Karpas-422 (cell line): ENCODE results near the gene TLE5. TPM values are rescaled to one million over a fixed set of nuclear protein-coding genes. Genes with fewer than 3 reads are reported as not detected.

Source experiments
- DNase-seq: peaks from one replicate; pipeline ENCODE4 v3.0.0-alpha.2; 2015
- H2AFZ ChIP-seq: fragments of 200-600 bp; sonication (generic); 2 replicates; pipeline ENCODE4 v1.6.1; 2014; ENCODE audit warnings: antibody characterized with exemption, low read length, mixed read lengths
- H3K27ac ChIP-seq: fragments of 200-600 bp; sonication (generic); 2 replicates; pipeline ENCODE4 v1.5.1; 2014; ENCODE audit warnings: mild to moderate bottlenecking, low read length, moderate library complexity
- H3K27me3 ChIP-seq: fragments of 200-600 bp; sonication (generic); 2 replicates; pipeline ENCODE4 v1.6.1; 2014; ENCODE audit warnings: low read length, mixed read lengths
- H3K36me3 ChIP-seq: fragments of 200-600 bp; sonication (generic); 2 replicates; pipeline ENCODE4 v1.6.1; 2014; ENCODE audit warnings: low read length, mixed read lengths; ENCODE audit not compliant: insufficient read depth
- H3K4me1 ChIP-seq: fragments of 200-600 bp; sonication (generic); 2 replicates; pipeline ENCODE4 v1.6.1; 2014; ENCODE audit warnings: mild to moderate bottlenecking, low read length, mixed read lengths
- H3K4me2 ChIP-seq: fragments of 200-600 bp; sonication (generic); 2 replicates; pipeline ENCODE4 v1.6.1; 2014; ENCODE audit warnings: low read length, low read depth, mild to moderate bottlenecking; ENCODE audit not compliant: poor library complexity, severe bottlenecking
- H3K4me3 ChIP-seq: fragments of 200-600 bp; sonication (generic); 2 replicates; pipeline ENCODE4 v1.5.1; 2014; ENCODE audit warnings: mild to moderate bottlenecking, antibody characterized with exemption, low read length, mixed read lengths
- H3K79me2 ChIP-seq: fragments of 200-600 bp; sonication (generic); 2 replicates; pipeline ENCODE4 v1.6.1; 2014; ENCODE audit warnings: mild to moderate bottlenecking, low read length, mixed read lengths
- H3K9ac ChIP-seq: fragments of 200-600 bp; sonication (generic); 2 replicates; pipeline ENCODE4 v1.6.0; 2014; ENCODE audit warnings: low read length
- H3K9me2 ChIP-seq: fragments of 200-600 bp; sonication (generic), shearing (Covaris generic); replicated peaks from 2 replicates; pipeline ENCODE4 v1.6.0; 2014; ENCODE audit warnings: mild to moderate bottlenecking, low read length, moderate library complexity; ENCODE audit not compliant: insufficient read depth
- H3K9me3 ChIP-seq: fragments of 300-700, 200-600 bp; sonication (generic); 2 replicates; pipeline ENCODE4 v1.6.1; 2014; ENCODE audit warnings: low read length, mixed read lengths
- H4K20me1 ChIP-seq: fragments of 200-600 bp; sonication (generic); 2 replicates; pipeline ENCODE4 v1.6.1; 2014; ENCODE audit warnings: mild to moderate bottlenecking, antibody characterized with exemption, low read length, low read depth; ENCODE audit not compliant: insufficient read depth
- total RNA-seq: library from RNA; depleted of rRNA; stranded (reverse); fragments of >200 nt; shearing (Covaris generic); gene quantifications from 2 replicates; pipeline ENCODE4 v1.2.3, GENCODE V29; 2014; ENCODE audit warnings: low replicate concordance

The TLE5 gene
- total RNA-seq, 1 experiment from 2014 or later = 146 TPM

DNA sequence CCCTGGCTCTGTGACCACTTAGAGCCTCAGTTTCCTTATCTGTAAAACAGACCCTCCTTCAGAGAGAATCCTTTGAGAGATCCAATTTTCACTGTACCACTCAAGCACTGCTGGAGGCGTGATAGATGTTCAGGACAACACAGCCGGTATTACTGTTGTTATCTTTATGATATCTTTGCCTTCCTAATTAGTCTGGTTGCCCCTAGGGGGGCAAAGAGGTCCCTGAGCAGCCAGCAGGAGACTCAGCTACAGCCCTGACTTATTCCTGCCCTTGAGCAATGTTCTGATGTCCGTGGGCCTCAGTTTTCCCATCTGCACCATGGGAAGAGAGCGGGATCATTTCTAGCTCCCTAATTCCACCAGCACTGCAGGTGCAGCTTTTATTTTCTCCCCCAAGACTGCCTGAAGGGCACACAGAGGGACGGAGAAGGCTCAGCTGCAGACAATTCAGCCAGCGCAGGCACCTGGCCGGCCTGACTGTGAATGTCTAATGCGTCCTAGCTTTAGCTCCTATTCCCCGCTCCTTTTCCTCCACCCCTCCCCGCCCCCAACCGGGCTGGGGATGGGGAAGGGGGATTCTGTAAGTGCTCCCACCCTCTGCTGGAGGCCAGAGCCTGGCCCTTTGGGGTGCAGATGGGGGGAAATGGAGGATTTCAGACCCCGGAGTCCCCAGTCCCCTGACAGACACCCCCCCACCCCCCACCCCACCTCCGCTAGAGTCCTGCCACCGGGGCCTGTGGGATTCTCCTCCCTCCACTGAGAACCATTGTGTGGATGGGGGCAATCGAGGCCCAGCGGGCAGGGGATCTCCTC, 16.2 kb downstream of the TLE5 start:
- Histone ChIP-seq H3K79me2 (no peaks in the 10 kb centered on the region), H3K9me3 (no peaks in the 10 kb centered on the region), H3K4me1 (peaks cover 7% of the 10 kb centered on the region), H3K27me3 (no peaks in the 10 kb centered on the region), H3K4me3 (no peak overlapping the region), H4K20me1 (no peaks in the 10 kb centered on the region; the same call in 1 of the 2 replicates), H2AFZ (no peak overlapping the region), H3K9ac (no peak overlapping the region), H3K27ac (no peak overlapping the region), H3K9me2 (no peaks in the 10 kb centered on the region), H3K4me2 (no peak overlapping the region), H3K36me3 (no peaks in the 10 kb centered on the region)
- no peak for DNase-seq

GRCh38 chr19:3045191-3045590, 17.1 kb downstream of the TLE5 start:
- Histone ChIP-seq H3K9me3 (no peaks in the 10 kb centered on the region), H3K79me2 (no peaks in the 10 kb centered on the region), H3K27ac (no peak overlapping the region), H3K9ac (no peak overlapping the region), H3K9me2 (no peaks in the 10 kb centered on the region), H3K36me3 (no peaks in the 10 kb centered on the region), H3K4me2 (no peak overlapping the region), H3K4me3 (no peak overlapping the region), H3K4me1 (peaks cover 7% of the 10 kb centered on the region), H4K20me1 (no peaks in the 10 kb centered on the region), H2AFZ (no peak overlapping the region), H3K27me3 (no peaks in the 10 kb centered on the region)
- DNase-seq = no peak

- no peak for DNase-seq
- Histone ChIP-seq H3K4me3 (no peak overlapping the region), H3K4me2 (no peak overlapping the region), H3K79me2 (no peaks in the 10 kb centered on the region), H3K27ac (no peak overlapping the region), H3K9ac (no peak overlapping the region), H3K4me1 (peaks cover 7% of the 10 kb centered on the region), H3K27me3 (no peaks in the 10 kb centered on the region), H4K20me1 (no peaks in the 10 kb centered on the region), H3K9me2 (no peaks in the 10 kb centered on the region), H2AFZ (no peak overlapping the region), H3K36me3 (no peaks in the 10 kb centered on the region), H3K9me3 (no peaks in the 10 kb centered on the region)
Observed at GRCh38 chr19:3042621-3043267, 19.6 kb downstream of the TLE5 start.

DNA sequence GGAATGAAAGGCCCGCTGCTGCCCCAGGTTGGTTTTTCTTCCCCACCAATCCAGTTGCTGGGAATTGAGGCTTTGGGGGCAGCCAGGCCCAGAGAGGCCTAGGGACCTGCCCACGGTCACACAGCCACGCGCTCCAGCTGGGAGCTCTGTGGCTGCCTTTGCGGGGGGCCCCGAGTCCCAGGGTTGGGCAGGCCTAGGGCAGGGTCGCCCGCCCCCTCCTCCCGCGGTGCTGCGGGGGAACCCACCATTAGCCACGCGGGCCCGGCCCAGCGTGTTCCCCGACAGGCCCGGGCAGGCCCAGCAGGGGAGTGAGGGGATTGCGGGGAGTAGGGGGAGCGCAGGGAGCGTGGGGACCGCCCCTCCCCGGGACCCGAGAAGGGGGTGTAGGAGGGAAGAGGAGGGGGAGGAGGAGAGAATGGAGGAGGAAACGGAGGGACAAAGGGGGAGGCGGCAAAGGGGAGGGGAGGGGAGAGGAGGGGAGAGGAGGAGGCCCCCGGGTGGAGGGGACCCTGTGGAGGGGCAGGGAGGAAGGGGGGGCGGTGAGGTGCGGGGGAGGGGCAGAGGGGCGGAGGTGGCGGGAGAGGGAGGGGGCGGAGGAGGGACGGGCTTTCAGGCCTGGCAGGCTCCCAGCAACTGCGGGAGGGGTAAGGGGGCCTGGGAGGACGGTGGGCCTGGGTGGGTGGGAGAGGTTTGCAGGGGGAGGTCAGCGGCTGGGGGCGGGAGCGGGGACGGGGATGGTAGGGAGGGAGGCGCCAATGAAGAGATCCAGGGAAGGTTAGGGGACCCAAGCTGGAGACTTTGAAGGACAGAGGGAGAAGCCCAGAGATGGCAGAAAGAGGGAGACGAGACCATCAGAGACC, 20.3 kb downstream of the TLE5 start:
- Histone ChIP-seq H3K27ac (no peak overlapping the region), H3K27me3 (no peaks in the 10 kb centered on the region), H4K20me1 (no peaks in the 10 kb centered on the region), H3K4me3 (no peak overlapping the region), H3K9me2 (no peaks in the 10 kb centered on the region), H3K9ac (no peak overlapping the region), H3K9me3 (no peaks in the 10 kb centered on the region), H3K79me2 (no peaks in the 10 kb centered on the region), H3K4me2 (no peak overlapping the region), H3K4me1 (peaks cover 7% of the 10 kb centered on the region), H2AFZ (no peak overlapping the region), H3K36me3 (no peaks in the 10 kb centered on the region)
- DNase-seq = no peak

DNA sequence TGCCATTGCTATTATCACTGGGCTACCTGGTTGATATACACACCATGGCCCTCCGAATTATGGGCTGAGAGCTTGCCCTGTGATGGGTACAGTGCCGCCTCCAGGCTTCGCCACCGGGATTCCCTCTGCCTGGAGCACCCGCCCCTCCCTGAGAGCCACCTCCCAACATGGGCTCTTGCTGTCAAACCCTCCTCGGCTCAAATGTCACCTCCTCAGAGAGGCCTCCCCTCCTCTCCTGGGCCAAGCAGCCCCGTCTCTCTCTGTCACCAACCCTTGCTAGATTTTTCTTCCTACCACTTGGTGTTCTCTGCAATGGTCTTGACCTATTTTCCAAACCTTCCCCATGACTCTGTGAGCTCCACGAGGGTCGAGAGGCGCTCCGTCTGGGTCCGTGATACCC, 21.0 kb downstream of the TLE5 start:
- Histone ChIP-seq H3K27me3 (no peaks in the 10 kb centered on the region), H3K4me3 (no peak overlapping the region), H2AFZ (no peak overlapping the region), H3K36me3 (no peaks in the 10 kb centered on the region), H3K4me1 (peaks cover 10% of the 10 kb centered on the region), H3K9ac (no peak overlapping the region), H3K4me2 (no peak overlapping the region), H3K9me3 (no peaks in the 10 kb centered on the region), H3K9me2 (no peaks in the 10 kb centered on the region), H3K27ac (no peak overlapping the region), H3K79me2 (no peaks in the 10 kb centered on the region), H4K20me1 (no peaks in the 10 kb centered on the region)
- DNase-seq = no peak

DNA sequence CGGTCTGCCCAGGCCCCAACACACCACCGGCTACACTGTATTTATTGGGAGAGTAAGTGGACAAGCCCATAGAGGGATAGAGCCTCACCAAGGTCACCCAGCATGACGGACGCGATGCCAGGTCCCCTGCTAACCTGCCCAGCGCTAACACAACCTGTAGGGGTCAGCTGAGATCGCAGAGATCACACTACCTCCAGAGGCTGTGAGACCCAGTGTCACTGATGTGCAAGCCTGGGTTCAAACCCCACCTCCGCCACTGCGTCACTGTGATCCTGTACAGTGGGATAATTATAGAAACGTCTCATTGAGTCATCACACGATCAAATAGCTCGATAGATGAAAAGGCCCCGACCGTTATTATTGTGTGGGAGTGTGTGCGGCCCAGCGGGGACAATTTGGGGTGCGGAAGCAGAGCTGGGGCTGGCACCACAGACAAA, 22.6 kb downstream of the TLE5 start:
- H3K79me2 ChIP-seq = no peaks in the 10 kb centered on the region
- no peak overlapping the region for H2AFZ ChIP-seq
- no peak overlapping the region for H3K4me3 ChIP-seq
- no peaks in the 10 kb centered on the region for H3K9me2 ChIP-seq
- H3K27me3 ChIP-seq = no peaks in the 10 kb centered on the region
- H3K27ac ChIP-seq = no peak overlapping the region
- H3K9ac ChIP-seq = no peak overlapping the region
- no peaks in the 10 kb centered on the region for H3K36me3 ChIP-seq
- H3K9me3 ChIP-seq = no peaks in the 10 kb centered on the region
- DNase-seq = peak; percentile 54
- H4K20me1 ChIP-seq = no peaks in the 10 kb centered on the region
- peaks cover 15% of the 10 kb centered on the region for H3K4me1 ChIP-seq
- H3K4me2 ChIP-seq = no peak overlapping the region

DNA sequence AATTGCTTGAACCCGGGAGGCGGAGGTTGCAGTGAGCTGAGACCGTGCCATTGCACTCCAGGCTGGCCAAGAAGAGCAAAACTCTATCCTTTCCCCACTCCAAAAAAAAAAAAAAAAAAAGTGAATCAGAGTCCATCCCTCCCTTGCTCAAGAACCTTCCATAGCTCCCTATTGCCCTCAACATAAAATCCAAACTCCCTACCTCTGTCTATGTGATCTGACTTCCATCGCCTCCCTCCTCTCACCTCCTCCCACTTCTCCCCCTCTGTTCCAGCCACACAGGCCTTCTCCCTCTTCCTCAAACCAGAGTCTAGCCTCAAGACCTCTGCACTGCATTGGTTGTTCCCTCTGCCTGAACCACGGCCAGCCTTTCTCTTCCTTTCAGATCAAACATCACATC, 23.2 kb downstream of the TLE5 start:
- no peak overlapping the region for H3K9ac ChIP-seq
- H3K4me3 ChIP-seq = no peak overlapping the region
- H3K36me3 ChIP-seq = no peaks in the 10 kb centered on the region
- H3K9me3 ChIP-seq = no peaks in the 10 kb centered on the region
- H4K20me1 ChIP-seq = no peaks in the 10 kb centered on the region
- no peak for DNase-seq
- no peak overlapping the region for H3K4me2 ChIP-seq
- no peak overlapping the region for H3K27ac ChIP-seq
- H3K9me2 ChIP-seq = no peaks in the 10 kb centered on the region
- H3K4me1 ChIP-seq = peaks cover 15% of the 10 kb centered on the region
- H2AFZ ChIP-seq = no peak overlapping the region
- no peaks in the 10 kb centered on the region for H3K79me2 ChIP-seq
- H3K27me3 ChIP-seq = no peaks in the 10 kb centered on the region

- Histone ChIP-seq H3K4me1 (peaks cover 15% of the 10 kb centered on the region), H3K27me3 (no peaks in the 10 kb centered on the region), H2AFZ (no peak overlapping the region), H3K4me2 (no peak overlapping the region), H3K9ac (no peak overlapping the region), H3K4me3 (no peak overlapping the region), H3K9me2 (no peaks in the 10 kb centered on the region), H3K79me2 (no peaks in the 10 kb centered on the region), H3K27ac (no peak overlapping the region), H3K36me3 (no peaks in the 10 kb centered on the region), H4K20me1 (no peaks in the 10 kb centered on the region), H3K9me3 (no peaks in the 10 kb centered on the region)
- no peak for DNase-seq
Observed at GRCh38 chr19:3038214-3038613, 24.1 kb downstream of the TLE5 start.
